Measurements from ENCODE around the gene TSPAN4.

- TF ChIP-seq ISL2 (CRISPR knock-in tag; IDR thresholded peaks at IDR 0.05) (no peak), ZNF562 (CRISPR knock-in tag; IDR thresholded peaks at IDR 0.05; ENCODE audit: borderline replicate concordance) (no peak), FOXA1 (IDR thresholded peaks at IDR 0.05) (no peak), FOXA1 (CRISPR knock-in tag; IDR thresholded peaks at IDR 0.05) (no peak), CTCF (CRISPR knock-in tag; IDR thresholded peaks at IDR 0.05) (no peak), POLR2AphosphoS5 (IDR thresholded peaks at IDR 0.05; ENCODE audit: low read depth, low read length) (no peak)
- TF ChIP-seq, protein P1, sequence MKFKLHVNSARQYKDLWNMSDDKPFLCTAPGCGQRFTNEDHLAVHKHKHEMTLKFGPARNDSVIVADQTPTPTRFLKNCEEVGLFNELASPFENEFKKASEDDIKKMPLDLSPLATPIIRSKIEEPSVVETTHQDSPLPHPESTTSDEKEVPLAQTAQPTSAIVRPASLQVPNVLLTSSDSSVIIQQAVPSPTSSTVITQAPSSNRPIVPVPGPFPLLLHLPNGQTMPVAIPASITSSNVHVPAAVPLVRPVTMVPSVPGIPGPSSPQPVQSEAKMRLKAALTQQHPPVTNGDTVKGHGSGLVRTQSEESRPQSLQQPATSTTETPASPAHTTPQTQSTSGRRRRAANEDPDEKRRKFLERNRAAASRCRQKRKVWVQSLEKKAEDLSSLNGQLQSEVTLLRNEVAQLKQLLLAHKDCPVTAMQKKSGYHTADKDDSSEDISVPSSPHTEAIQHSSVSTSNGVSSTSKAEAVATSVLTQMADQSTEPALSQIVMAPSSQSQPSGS (CRISPR knock-in tag; IDR thresholded peaks at IDR 0.05): no peak
Observed at GRCh38 chr11:855796-856195, 13.1 kb downstream of the TSPAN4 start.
